Measurements from ENCODE around the gene NCAM1. TPM values are rescaled to one million over a fixed set of nuclear protein-coding genes. Genes with fewer than 3 reads are reported as not detected.

The NCAM1 gene
- total RNA-seq, 1 experiment from 2014 or later = 0.22 TPM

- POLR2A ChIA-PET = no interaction called here
- Histone ChIP-seq H3K79me2 (ENCODE audit: insufficient read depth, low read length) (no peaks in the 10 kb centered on the region), H4K20me1 (ENCODE audit: insufficient read depth) (no peaks in the 10 kb centered on the region), H2AFZ (ENCODE audit: low read depth, low read length, poor library complexity, severe bottlenecking) (no peak overlapping the region), H3K36me3 (ENCODE audit: control insufficient read depth in 1 of 2, insufficient read depth in 2 of 2, low read length in 2 of 2) (no peaks in the 10 kb centered on the region), H3K9ac (ENCODE audit: low read length) (no peak overlapping the region), H3K4me3 (replicated peaks in 1 of 2; ENCODE audit: low read depth in 1 of 2, low read length in 2 of 2) (no peak overlapping the region), H3K4me1 (ENCODE audit: control insufficient read depth in 1 of 2, insufficient read depth in 2 of 2, low read length in 2 of 2) (no peaks in the 10 kb centered on the region), H3K9me3 (ENCODE audit: control insufficient read depth in 1 of 2, insufficient read depth in 1 of 2, low read depth in 1 of 2, low read length in 2 of 2) (no peaks in the 10 kb centered on the region), H3K27ac (ENCODE audit: low read depth, low read length) (no peak overlapping the region), H3K9me2 (ENCODE audit: insufficient read depth) (no peaks in the 10 kb centered on the region), H3K4me2 (ENCODE audit: low read length) (no peak overlapping the region), H3K27me3 (ENCODE audit: insufficient read depth, low read length) (peaks cover 14% of the 10 kb centered on the region; the same call in 1 of the 2 replicates)
- BruUV-seq (replicated peaks) = no TSS peak
- RAD21 ChIA-PET (ENCODE audit: low non-redundant PET in 1 of 2, low total read pairs in 2 of 2, uncharacterized antibody in 2 of 2, unreplicated experiment in 2 of 2) = no interaction called here
- DNase-seq (ENCODE audit: low read depth, low spot score) = no peak
- intact Hi-C loops (cut with micrococcal nuclease) = no loop called here
- ATAC-seq = no peak
- CTCF ChIA-PET = no interaction called here
- TF ChIP-seq YY1 (IDR thresholded peaks at IDR 0.05; ENCODE audit: extremely low read depth, insufficient replicate concordance, low read depth, low read length) (no peak), CEBPB (IDR thresholded peaks at IDR 0.05; ENCODE audit: low read depth) (no peak), EGR1 (IDR thresholded peaks at IDR 0.05; ENCODE audit: low read depth) (no peak), POLR2AphosphoS5 (IDR thresholded peaks at IDR 0.05; ENCODE audit: low read depth, low read length) (no peak), POLR2A (IDR thresholded peaks at IDR 0.05; ENCODE audit: borderline replicate concordance, extremely low read depth, insufficient read depth, insufficient read length) (no peak), SIN3A (IDR thresholded peaks at IDR 0.05; ENCODE audit: low read depth) (no peak), FOSL1 (IDR thresholded peaks at IDR 0.05; ENCODE audit: low read depth) (no peak)
Observed at GRCh38 chr11:113159988-113160807, 199.0 kb downstream of the NCAM1 start.

GRCh38 chr11:113160808-113161124 lies 199.5 kb downstream of the NCAM1 start:
- BruUV-seq (replicated peaks) = no TSS peak
- Histone ChIP-seq H3K27ac (ENCODE audit: low read depth, low read length) (no peak overlapping the region), H2AFZ (ENCODE audit: low read depth, low read length, poor library complexity, severe bottlenecking) (no peak overlapping the region), H3K4me3 (replicated peaks in 1 of 2; ENCODE audit: low read depth in 1 of 2, low read length in 2 of 2) (no peak overlapping the region), H3K4me2 (ENCODE audit: low read length) (no peak overlapping the region), H3K9ac (ENCODE audit: low read length) (no peak overlapping the region), H4K20me1 (ENCODE audit: insufficient read depth) (no peaks in the 10 kb centered on the region), H3K9me3 (ENCODE audit: control insufficient read depth in 1 of 2, insufficient read depth in 1 of 2, low read depth in 1 of 2, low read length in 2 of 2) (no peaks in the 10 kb centered on the region), H3K27me3 (ENCODE audit: insufficient read depth, low read length) (peaks cover 14% of the 10 kb centered on the region; the same call in 1 of the 2 replicates), H3K9me2 (ENCODE audit: insufficient read depth) (no peaks in the 10 kb centered on the region), H3K36me3 (ENCODE audit: control insufficient read depth in 1 of 2, insufficient read depth in 2 of 2, low read length in 2 of 2) (no peaks in the 10 kb centered on the region), H3K79me2 (ENCODE audit: insufficient read depth, low read length) (no peaks in the 10 kb centered on the region), H3K4me1 (ENCODE audit: control insufficient read depth in 1 of 2, insufficient read depth in 2 of 2, low read length in 2 of 2) (no peaks in the 10 kb centered on the region)
- no peak for TF ChIP-seq JUND (IDR thresholded peaks at IDR 0.05)
- no peak for TF ChIP-seq SIN3A (IDR thresholded peaks at IDR 0.05; ENCODE audit: low read depth)
- no peak for TF ChIP-seq ATF3 (IDR thresholded peaks at IDR 0.05)
- no peak for TF ChIP-seq TCF7L2 (IDR thresholded peaks at IDR 0.05; ENCODE audit: borderline replicate concordance, extremely low read depth, insufficient read depth, insufficient read length)
- no peak for TF ChIP-seq POLR2AphosphoS5 (IDR thresholded peaks at IDR 0.05; ENCODE audit: low read depth, low read length)
- TF ChIP-seq FOSL1 (IDR thresholded peaks at IDR 0.05; ENCODE audit: low read depth) = no peak
- TF ChIP-seq CBX3 (IDR thresholded peaks at IDR 0.05; ENCODE audit: low read depth) = no peak
- TF ChIP-seq MAX (IDR thresholded peaks at IDR 0.05) = no peak
- no peak for TF ChIP-seq EZH2 (IDR thresholded peaks at IDR 0.05)
- TF ChIP-seq ZFX (IDR thresholded peaks at IDR 0.05) = no peak
- TF ChIP-seq REST (IDR thresholded peaks at IDR 0.05; ENCODE audit: low read depth) = no peak
- no peak for TF ChIP-seq POLR2A (IDR thresholded peaks at IDR 0.05; ENCODE audit: borderline replicate concordance, extremely low read depth, insufficient read depth, insufficient read length)
- TF ChIP-seq YY1 (IDR thresholded peaks at IDR 0.05; ENCODE audit: extremely low read depth, insufficient replicate concordance, low read depth, low read length) = no peak
- TF ChIP-seq SRF (IDR thresholded peaks at IDR 0.05; ENCODE audit: low read depth) = no peak
- CTCF ChIA-PET = no interaction called here
- RAD21 ChIA-PET (ENCODE audit: low non-redundant PET in 1 of 2, low total read pairs in 2 of 2, uncharacterized antibody in 2 of 2, unreplicated experiment in 2 of 2) = no interaction called here
- intact Hi-C loops (cut with micrococcal nuclease) = no loop called here
- DNase-seq (ENCODE audit: low read depth, low spot score) = no peak
- POLR2A ChIA-PET = no interaction called here
- no peak for ATAC-seq
